Measurements from ENCODE around the gene RNF19B. TPM values are rescaled to one million over a fixed set of nuclear protein-coding genes. Genes with fewer than 3 reads are reported as not detected.
A peak's percentile ranks its signal among the peaks of the same experiment; 100 is the strongest.
"Not testable (repeated sequence)": the region's sequence is repeated elsewhere in the genome, so short reads cannot be mapped to it uniquely, and the experiment has no call there.

The RNF19B gene
- total and polyA plus RNA-seq, 2 donors: 11.6 to 12.7 TPM

DNA sequence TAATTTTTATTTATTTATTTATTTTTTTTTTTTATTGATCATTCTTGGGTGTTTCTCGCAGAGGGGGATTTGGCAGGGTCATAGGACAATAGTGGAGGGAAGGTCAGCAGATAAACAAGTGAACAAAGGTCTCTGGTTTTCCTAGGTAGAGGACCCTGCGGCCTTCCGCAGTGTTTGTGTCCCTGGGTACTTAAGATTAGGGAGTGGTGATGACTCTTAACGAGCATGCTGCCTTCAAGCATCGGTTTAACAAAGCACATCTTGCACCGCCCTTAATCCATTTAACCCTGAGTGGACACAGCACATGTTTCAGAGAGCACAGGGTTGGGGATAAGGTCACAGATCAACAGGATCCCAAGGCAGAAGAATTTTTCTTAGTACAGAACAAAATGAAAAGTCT lies 8.8 kb upstream of the RNF19B start:
- peaks cover 14 to 31% of the 10 kb centered on the region in 2 donors for H3K27me3 ChIP-seq (ENCODE audit: control insufficient read depth in 2 of 2, insufficient read depth in 1 of 2, low read length in 1 of 2)
- not testable (repeated sequence) for H3K4me1 ChIP-seq (ENCODE audit: control insufficient read depth in 2 of 2, insufficient read depth in 2 of 2, low read length in 2 of 2); H3K9me3 ChIP-seq (ENCODE audit: control insufficient read depth in 2 of 2, insufficient read depth in 1 of 2, low read length in 1 of 2); H3K27ac ChIP-seq (ENCODE audit: low read depth in 1 of 2, low read length in 1 of 2); H3K36me3 ChIP-seq (ENCODE audit: control insufficient read depth in 2 of 2, insufficient read depth in 2 of 2, low read length in 1 of 2); H3K4me3 ChIP-seq (ENCODE audit: low read length in 2 of 2); DNase-seq (ENCODE audit: low read depth in 6 of 9, low spot score in 9 of 9)
- 62% methylated on average over 4 of the region's 6 CpGs for WGBS

GRCh38 chr1:32972814-32973428 lies 8.3 kb upstream of the RNF19B start:
- Histone ChIP-seq H3K36me3 (ENCODE audit: control insufficient read depth in 2 of 2, insufficient read depth in 2 of 2, low read length in 1 of 2) (no peaks in the 10 kb centered on the region), H3K4me1 (ENCODE audit: control insufficient read depth in 2 of 2, insufficient read depth in 2 of 2, low read length in 2 of 2) (peaks cover 0 to 5% of the 10 kb centered on the region in 2 donors), H3K9me3 (ENCODE audit: control insufficient read depth in 2 of 2, insufficient read depth in 1 of 2, low read length in 1 of 2) (peaks cover 0 to 3% of the 10 kb centered on the region in 2 donors), H3K4me3 (ENCODE audit: low read length in 2 of 2) (peak overlapping the region in 1 of 2 donors; percentile 27), H3K27ac (ENCODE audit: low read depth in 1 of 2, low read length in 1 of 2) (no peak overlapping the region), H3K27me3 (ENCODE audit: control insufficient read depth in 2 of 2, insufficient read depth in 1 of 2, low read length in 1 of 2) (peaks cover 14 to 32% of the 10 kb centered on the region in 2 donors)
- no peak for DNase-seq (ENCODE audit: low read depth in 6 of 9, low spot score in 9 of 9)
- WGBS: 4% methylated on average over 58 of the region's 58 CpGs

DNA sequence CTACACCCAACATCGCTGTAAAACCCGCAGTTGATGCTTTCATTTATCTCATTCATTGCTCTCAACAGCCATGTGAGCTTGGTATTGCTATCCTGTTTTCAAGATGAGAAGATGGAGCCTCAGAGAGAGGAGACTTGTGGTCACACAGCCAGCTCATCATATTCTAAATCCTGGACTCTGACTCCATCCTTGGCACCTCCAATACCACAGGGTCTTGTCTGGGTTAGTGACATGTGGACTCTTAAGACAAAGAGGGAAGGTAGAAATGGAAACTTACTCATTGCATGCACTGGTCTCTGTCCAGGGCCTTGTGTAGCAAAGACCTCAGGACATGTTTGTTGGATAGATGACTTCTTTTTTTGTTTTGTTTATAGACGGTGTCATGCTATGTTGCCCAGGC lies 7.0 kb upstream of the RNF19B start:
- Histone ChIP-seq H3K4me1 (ENCODE audit: control insufficient read depth in 2 of 2, insufficient read depth in 2 of 2, low read length in 2 of 2) (peaks cover 0 to 5% of the 10 kb centered on the region in 2 donors), H3K4me3 (ENCODE audit: low read length in 2 of 2) (no peak overlapping the region), H3K9me3 (ENCODE audit: control insufficient read depth in 2 of 2, insufficient read depth in 1 of 2, low read length in 1 of 2) (peaks cover 0 to 3% of the 10 kb centered on the region in 2 donors), H3K27me3 (ENCODE audit: control insufficient read depth in 2 of 2, insufficient read depth in 1 of 2, low read length in 1 of 2) (peaks cover 14 to 33% of the 10 kb centered on the region in 2 donors), H3K36me3 (ENCODE audit: control insufficient read depth in 2 of 2, insufficient read depth in 2 of 2, low read length in 1 of 2) (no peaks in the 10 kb centered on the region), H3K27ac (ENCODE audit: low read depth in 1 of 2, low read length in 1 of 2) (no peak overlapping the region)
- 98% methylated on average over 3 of the region's 3 CpGs for WGBS
- DNase-seq (ENCODE audit: low read depth in 6 of 9, low spot score in 9 of 9): no peak

- 100% methylated on average over 1 of the region's 1 CpG for WGBS
- H3K4me1 ChIP-seq (ENCODE audit: control insufficient read depth in 2 of 2, insufficient read depth in 2 of 2, low read length in 2 of 2): peaks cover 0 to 5% of the 10 kb centered on the region in 2 donors
- DNase-seq (ENCODE audit: low read depth in 6 of 9, low spot score in 9 of 9): no peak
- peaks cover 0 to 3% of the 10 kb centered on the region in 2 donors for H3K9me3 ChIP-seq (ENCODE audit: control insufficient read depth in 2 of 2, insufficient read depth in 1 of 2, low read length in 1 of 2)
- H3K4me3 ChIP-seq (ENCODE audit: low read length in 2 of 2): no peak overlapping the region
- no peaks in the 10 kb centered on the region for H3K36me3 ChIP-seq (ENCODE audit: control insufficient read depth in 2 of 2, insufficient read depth in 2 of 2, low read length in 1 of 2)
- no peak overlapping the region for H3K27ac ChIP-seq (ENCODE audit: low read depth in 1 of 2, low read length in 1 of 2)
- H3K27me3 ChIP-seq (ENCODE audit: control insufficient read depth in 2 of 2, insufficient read depth in 1 of 2, low read length in 1 of 2): peaks cover 14 to 33% of the 10 kb centered on the region in 2 donors
Measured at GRCh38 chr1:32971156-32971555, 6.5 kb upstream of the RNF19B start.

GRCh38 chr1:32969566-32969965 lies 5.0 kb upstream of the RNF19B start:
- Histone ChIP-seq H3K27ac (ENCODE audit: low read depth in 1 of 2, low read length in 1 of 2) (no peak overlapping the region), H3K36me3 (ENCODE audit: control insufficient read depth in 2 of 2, insufficient read depth in 2 of 2, low read length in 1 of 2) (no peaks in the 10 kb centered on the region), H3K27me3 (ENCODE audit: control insufficient read depth in 2 of 2, insufficient read depth in 1 of 2, low read length in 1 of 2) (peaks cover 14 to 33% of the 10 kb centered on the region in 2 donors), H3K4me1 (ENCODE audit: control insufficient read depth in 2 of 2, insufficient read depth in 2 of 2, low read length in 2 of 2) (peaks cover 0 to 7% of the 10 kb centered on the region in 2 donors), H3K9me3 (ENCODE audit: control insufficient read depth in 2 of 2, insufficient read depth in 1 of 2, low read length in 1 of 2) (peaks cover 0 to 3% of the 10 kb centered on the region in 2 donors), H3K4me3 (ENCODE audit: low read length in 2 of 2) (no peak overlapping the region)
- DNase-seq (ENCODE audit: low read depth in 6 of 9, low spot score in 9 of 9): no peak

DNA sequence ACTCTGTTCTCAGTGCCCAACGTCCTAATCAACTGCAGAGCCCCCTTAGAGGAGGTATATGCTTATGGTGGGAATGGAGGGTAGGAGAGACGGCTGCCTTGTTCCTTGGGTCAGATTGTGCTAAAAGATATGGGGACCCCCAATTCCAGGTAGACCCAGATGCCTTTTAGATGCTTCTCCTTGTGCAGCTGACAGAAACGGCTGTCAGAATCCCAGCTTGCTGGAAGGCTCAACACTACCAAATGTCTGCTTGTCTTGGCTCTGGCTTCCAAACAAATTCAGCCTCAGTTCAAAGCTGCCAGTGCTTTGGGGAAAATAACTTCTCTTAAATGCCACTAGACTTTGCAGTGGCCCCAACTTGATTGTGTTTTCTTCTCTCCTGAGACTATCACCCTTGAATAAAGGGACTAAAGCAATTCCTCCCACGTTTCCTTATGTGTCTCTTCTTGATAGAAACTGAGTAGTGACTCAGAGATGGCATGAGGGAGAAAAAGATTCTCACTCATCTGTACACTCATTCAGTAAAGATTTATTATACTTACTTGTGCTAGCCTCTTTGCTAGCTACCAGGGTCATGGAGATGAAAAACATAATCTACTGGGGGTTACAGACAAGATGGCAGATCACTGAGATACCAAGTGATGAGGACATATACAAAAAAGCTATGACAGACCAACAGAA lies 3.4 kb upstream of the RNF19B start:
- WGBS: 96% methylated on average over 4 of the region's 4 CpGs
- no peak for DNase-seq (ENCODE audit: low read depth in 6 of 9, low spot score in 9 of 9)
- H3K4me3 ChIP-seq (ENCODE audit: low read length in 2 of 2): no peak overlapping the region
- H3K27me3 ChIP-seq (ENCODE audit: control insufficient read depth in 2 of 2, insufficient read depth in 1 of 2, low read length in 1 of 2): peaks cover 12 to 40% of the 10 kb centered on the region in 2 donors
- peaks cover 0 to 3% of the 10 kb centered on the region in 2 donors for H3K9me3 ChIP-seq (ENCODE audit: control insufficient read depth in 2 of 2, insufficient read depth in 1 of 2, low read length in 1 of 2)
- H3K27ac ChIP-seq (ENCODE audit: low read depth in 1 of 2, low read length in 1 of 2): no peak overlapping the region
- H3K4me1 ChIP-seq (ENCODE audit: control insufficient read depth in 2 of 2, insufficient read depth in 2 of 2, low read length in 2 of 2): peaks cover 3 to 8% of the 10 kb centered on the region in 2 donors
- H3K36me3 ChIP-seq (ENCODE audit: control insufficient read depth in 2 of 2, insufficient read depth in 2 of 2, low read length in 1 of 2): no peaks in the 10 kb centered on the region

DNA sequence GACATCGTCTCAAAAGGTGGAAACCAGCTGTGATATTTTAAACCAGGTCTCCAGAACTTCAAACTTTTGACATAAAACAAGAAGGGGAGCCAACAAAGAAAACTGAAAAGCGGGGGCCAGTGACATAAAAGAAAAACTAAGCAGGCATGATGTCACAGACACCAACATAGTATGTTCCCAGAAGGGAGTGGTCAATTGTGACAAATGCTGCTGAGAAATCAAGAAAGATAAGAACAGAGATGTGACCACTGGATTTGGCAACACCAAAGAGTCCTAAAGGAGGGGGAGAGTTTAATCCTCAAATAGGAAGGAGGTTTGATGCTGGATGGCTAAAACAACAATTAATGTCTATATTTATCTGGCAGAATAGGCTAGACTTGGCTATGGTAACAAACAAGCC lies 2.3 kb upstream of the RNF19B start:
- 95% methylated on average over 2 of the region's 2 CpGs for WGBS
- Histone ChIP-seq H3K27me3 (ENCODE audit: control insufficient read depth in 2 of 2, insufficient read depth in 1 of 2, low read length in 1 of 2) (peaks cover 2 to 29% of the 10 kb centered on the region in 2 donors), H3K27ac (ENCODE audit: low read depth in 1 of 2, low read length in 1 of 2) (no peak overlapping the region), H3K9me3 (ENCODE audit: control insufficient read depth in 2 of 2, insufficient read depth in 1 of 2, low read length in 1 of 2) (no peaks in the 10 kb centered on the region), H3K4me1 (ENCODE audit: control insufficient read depth in 2 of 2, insufficient read depth in 2 of 2, low read length in 2 of 2) (peaks cover 4 to 11% of the 10 kb centered on the region in 2 donors), H3K4me3 (ENCODE audit: low read length in 2 of 2) (no peak overlapping the region), H3K36me3 (ENCODE audit: control insufficient read depth in 2 of 2, insufficient read depth in 2 of 2, low read length in 1 of 2) (no peaks in the 10 kb centered on the region)
- DNase-seq (ENCODE audit: low read depth in 6 of 9, low spot score in 9 of 9): no peak

GRCh38 chr1:32965251-32965747 lies 690 bp upstream of the RNF19B start:
- Histone ChIP-seq H3K4me1 (ENCODE audit: control insufficient read depth in 2 of 2, insufficient read depth in 2 of 2, low read length in 2 of 2) (peaks cover 4 to 11% of the 10 kb centered on the region in 2 donors), H3K27me3 (ENCODE audit: control insufficient read depth in 2 of 2, insufficient read depth in 1 of 2, low read length in 1 of 2) (peaks cover 0 to 15% of the 10 kb centered on the region in 2 donors), H3K36me3 (ENCODE audit: control insufficient read depth in 2 of 2, insufficient read depth in 2 of 2, low read length in 1 of 2) (no peaks in the 10 kb centered on the region), H3K27ac (ENCODE audit: low read depth in 1 of 2, low read length in 1 of 2) (no peak overlapping the region), H3K9me3 (ENCODE audit: control insufficient read depth in 2 of 2, insufficient read depth in 1 of 2, low read length in 1 of 2) (no peaks in the 10 kb centered on the region), H3K4me3 (ENCODE audit: low read length in 2 of 2) (peak overlapping the region; percentile 42 to 78)
- WGBS: 89% methylated on average over 5 of the region's 5 CpGs
- no peak for DNase-seq (ENCODE audit: low read depth in 6 of 9, low spot score in 9 of 9)

DNA sequence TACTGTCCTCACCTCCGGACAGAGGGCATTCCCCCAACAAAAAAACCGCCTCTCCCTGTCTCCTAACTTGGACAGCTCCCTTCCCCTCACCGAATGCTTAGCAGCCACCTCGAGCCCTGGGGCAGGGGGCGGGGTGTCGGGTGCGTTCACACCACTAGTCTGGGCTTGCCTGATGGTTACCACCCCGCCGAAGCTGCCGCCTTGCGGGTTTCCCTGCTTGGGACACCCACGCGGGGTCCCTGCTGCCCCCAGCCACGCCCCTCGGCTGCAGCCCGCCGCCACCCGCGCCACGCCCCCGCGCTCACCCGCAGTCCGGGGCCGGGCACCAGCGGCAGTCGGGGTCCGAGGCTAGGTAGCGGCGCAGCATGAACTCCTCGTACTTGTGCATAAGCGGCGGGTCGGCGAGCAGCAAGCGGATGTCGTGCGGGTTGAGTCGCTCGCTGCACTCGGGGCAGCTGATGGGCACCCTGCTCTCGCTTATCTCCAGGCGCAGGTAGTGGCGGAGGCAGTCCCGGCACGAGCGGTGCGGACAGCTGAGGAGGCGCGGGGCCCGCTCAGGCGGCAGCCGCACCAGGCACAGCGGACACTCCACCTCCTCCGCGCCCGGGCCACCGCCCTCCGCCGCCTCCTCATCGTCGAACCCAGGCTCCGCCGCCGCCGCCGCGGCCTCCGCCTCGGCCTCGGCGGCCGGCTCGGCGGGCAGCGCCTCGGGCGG lies 706 bp downstream of the RNF19B start:
- H3K27me3 ChIP-seq (ENCODE audit: control insufficient read depth in 2 of 2, insufficient read depth in 1 of 2, low read length in 1 of 2): peaks cover 0 to 12% of the 10 kb centered on the region in 2 donors
- H3K27ac ChIP-seq (ENCODE audit: low read depth in 1 of 2, low read length in 1 of 2): peak overlapping the region in 1 of 2 donors; percentile 75
- DNase-seq (ENCODE audit: low read depth in 6 of 9, low spot score in 9 of 9): peak in 6 of 9 donors; percentile 21 to 70 (median 36)
- no peaks in the 10 kb centered on the region for H3K36me3 ChIP-seq (ENCODE audit: control insufficient read depth in 2 of 2, insufficient read depth in 2 of 2, low read length in 1 of 2)
- peaks cover 4 to 11% of the 10 kb centered on the region in 2 donors for H3K4me1 ChIP-seq (ENCODE audit: control insufficient read depth in 2 of 2, insufficient read depth in 2 of 2, low read length in 2 of 2)
- no peaks in the 10 kb centered on the region for H3K9me3 ChIP-seq (ENCODE audit: control insufficient read depth in 2 of 2, insufficient read depth in 1 of 2, low read length in 1 of 2)
- WGBS: under 1% methylated on average over 78 of the region's 78 CpGs
- peak overlapping the region; percentile 53 to 78 for H3K4me3 ChIP-seq (ENCODE audit: low read length in 2 of 2)

Data from thymus (tissue), 11 donors.